Glomerular endothelial cell (primary cell): ENCODE data around the gene HLF. TPM values are rescaled to one million over a fixed set of nuclear protein-coding genes. Genes with fewer than 3 reads are reported as not detected.

Source experiments
- DNase-seq: peaks from one replicate; pipeline ENCODE4 v3.0.0-alpha.2; 2011; ENCODE audit warnings: low read depth, low spot score; ENCODE audit errors: extremely low read depth
- total RNA-seq: library from RNA; depleted of rRNA; stranded (reverse); fragments of >200 nt; gene quantifications from 2 replicates; pipeline ENCODE4 v1.2.3, GENCODE V29; 2015

HLF gene
- total RNA-seq, 1 donor from 2014 or later: not detected

GRCh38 chr17:55304171-55304859, 39.6 kb downstream of the HLF start:
- no peak for DNase-seq

GRCh38 chr17:55305321-55306087, 40.7 kb downstream of the HLF start:
- no peak for DNase-seq

- DNase-seq: no peak
These were observed 43.1 kb downstream of the HLF start for GRCh38 chr17:55307879-55308278.

- DNase-seq: no peak
These were observed 44.0 kb downstream of the HLF start for GRCh38 chr17:55308613-55309391.

- no peak for DNase-seq
These were observed 47.1 kb downstream of the HLF start for GRCh38 chr17:55311767-55312375.

GRCh38 chr17:55312852-55313251, 48.1 kb downstream of the HLF start:
- no peak for DNase-seq

GRCh38 chr17:55314061-55314783, 49.5 kb downstream of the HLF start:
- DNase-seq: no peak

- DNase-seq: no peak
These were observed 50.2 kb downstream of the HLF start for GRCh38 chr17:55314784-55315491.

- DNase-seq: no peak
These were observed 51.7 kb downstream of the HLF start for GRCh38 chr17:55316499-55316898.

- no peak for DNase-seq
These were observed 52.5 kb downstream of the HLF start for GRCh38 chr17:55317284-55317683.

GRCh38 chr17:55318081-55318480, 53.3 kb downstream of the HLF start:
- DNase-seq: no peak

GRCh38 chr17:55318715-55319487, 54.1 kb downstream of the HLF start:
- no peak for DNase-seq

GRCh38 chr17:55319933-55320593, 55.3 kb downstream of the HLF start:
- DNase-seq: no peak

- DNase-seq: no peak
These were observed 56.0 kb downstream of the HLF start for GRCh38 chr17:55320594-55321426.

- DNase-seq: no peak
These were observed 56.8 kb downstream of the HLF start for GRCh38 chr17:55321427-55322060.

GRCh38 chr17:55322453-55322985, 57.8 kb downstream of the HLF start:
- DNase-seq: no peak
